Esophagus squamous epithelium (tissue), 4 donors: ENCODE measurements around the gene GLB1L.

Experiments used
- POLR2A ChIP-seq, 4 donors: fragments of 450-650 bp; IDR thresholded peaks; one replicate each; pipeline ENCODE4 v1.6.1; 2017; ENCODE audit warnings: antibody characterized with exemption in 4 of 4, mild to moderate bottlenecking in 4 of 4, moderate library complexity in 3 of 4
- TF ChIP-seq, protein P1 (sequence below), 6 experiments: fragments of 450-650 bp in 4 of 6; fragments of 200-600 bp in 2 of 6; sonication (generic) in 2 of 6; IDR thresholded peaks; one replicate each; pipeline ENCODE4 v1.5.1; 2016 to 2019; ENCODE audit warnings: antibody characterized with exemption in 6 of 6, mild to moderate bottlenecking in 4 of 6, moderate library complexity in 4 of 6

DNA sequence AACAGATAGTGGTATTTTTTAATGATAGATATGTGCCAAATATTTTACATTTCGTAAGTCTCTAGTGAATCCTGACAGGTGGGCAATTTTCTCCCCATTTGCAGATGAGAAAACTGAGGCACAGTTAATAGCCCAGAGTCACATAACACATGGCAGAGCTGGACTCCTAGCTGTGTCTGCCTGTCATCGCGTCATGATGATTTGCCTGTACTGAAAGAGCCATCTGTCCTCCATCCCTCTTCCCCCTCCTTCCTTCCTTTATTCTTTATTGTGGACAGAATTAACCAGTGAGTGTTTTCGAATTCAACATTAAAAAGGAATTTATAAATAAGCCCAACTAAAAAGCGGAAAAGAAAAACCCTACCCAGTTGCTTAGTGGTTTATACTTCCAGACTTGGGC, 37.1 kb upstream of the GLB1L start:
- TF ChIP-seq, protein P1, sequence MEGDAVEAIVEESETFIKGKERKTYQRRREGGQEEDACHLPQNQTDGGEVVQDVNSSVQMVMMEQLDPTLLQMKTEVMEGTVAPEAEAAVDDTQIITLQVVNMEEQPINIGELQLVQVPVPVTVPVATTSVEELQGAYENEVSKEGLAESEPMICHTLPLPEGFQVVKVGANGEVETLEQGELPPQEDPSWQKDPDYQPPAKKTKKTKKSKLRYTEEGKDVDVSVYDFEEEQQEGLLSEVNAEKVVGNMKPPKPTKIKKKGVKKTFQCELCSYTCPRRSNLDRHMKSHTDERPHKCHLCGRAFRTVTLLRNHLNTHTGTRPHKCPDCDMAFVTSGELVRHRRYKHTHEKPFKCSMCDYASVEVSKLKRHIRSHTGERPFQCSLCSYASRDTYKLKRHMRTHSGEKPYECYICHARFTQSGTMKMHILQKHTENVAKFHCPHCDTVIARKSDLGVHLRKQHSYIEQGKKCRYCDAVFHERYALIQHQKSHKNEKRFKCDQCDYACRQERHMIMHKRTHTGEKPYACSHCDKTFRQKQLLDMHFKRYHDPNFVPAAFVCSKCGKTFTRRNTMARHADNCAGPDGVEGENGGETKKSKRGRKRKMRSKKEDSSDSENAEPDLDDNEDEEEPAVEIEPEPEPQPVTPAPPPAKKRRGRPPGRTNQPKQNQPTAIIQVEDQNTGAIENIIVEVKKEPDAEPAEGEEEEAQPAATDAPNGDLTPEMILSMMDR (IDR thresholded peaks at IDR 0.05), result no peak
- TF ChIP-seq POLR2A (IDR thresholded peaks at IDR 0.05), result no peak
